Mesenchymal stem cell (in vitro differentiated cells and primary cell): ENCODE measurements around the gene KAT14.

Source experiments
- DNase-seq: peaks from one replicate; pipeline ENCODE4 v3.0.0-alpha.2; 2013
- H2AFZ ChIP-seq: one replicate; pipeline ENCODE4 v1.6.1; 2013; ENCODE audit warnings: low read depth, mild to moderate bottlenecking, control low read depth, inconsistent platforms, low read length, moderate library complexity
- H2AK5ac ChIP-seq: 2 replicates; pipeline ENCODE4 v1.6.1; 2013; ENCODE audit warnings: low read length, moderate library complexity, mild to moderate bottlenecking, inconsistent platforms; ENCODE audit not compliant: severe bottlenecking
- H2BK120ac ChIP-seq: one replicate; pipeline ENCODE4 v1.6.1; 2013; ENCODE audit warnings: low read depth, mild to moderate bottlenecking, inconsistent platforms, low read length, moderate library complexity
- H2BK12ac ChIP-seq, 2 experiments: one replicate each; pipeline ENCODE4 v1.6.1; 2013; ENCODE audit warnings: inconsistent platforms in 2 of 2, low read length in 2 of 2, mild to moderate bottlenecking in 2 of 2, moderate library complexity in 2 of 2, control low read depth in 1 of 2
- H2BK15ac ChIP-seq: one replicate; pipeline ENCODE4 v1.6.1; 2013; ENCODE audit warnings: mild to moderate bottlenecking, low read depth, inconsistent platforms; ENCODE audit not compliant: poor library complexity, severe bottlenecking
- H2BK5ac ChIP-seq: 2 replicates; pipeline ENCODE4 v1.6.1; 2013; ENCODE audit warnings: low read depth, mild to moderate bottlenecking, low read length, control low read depth, inconsistent platforms; ENCODE audit not compliant: poor library complexity, severe bottlenecking
- H3K14ac ChIP-seq, 2 experiments: one replicate each; pipeline ENCODE4 v1.6.1; 2013; ENCODE audit warnings: inconsistent platforms in 2 of 2, low read length in 2 of 2, control low read depth in 1 of 2, mild to moderate bottlenecking in 1 of 2, moderate library complexity in 1 of 2
- H3K18ac ChIP-seq, 2 experiments: one replicate each; pipeline ENCODE4 v1.6.1; 2013; ENCODE audit warnings: inconsistent platforms in 2 of 2, low read length in 2 of 2, control low read depth in 1 of 2, low read depth in 1 of 2, mild to moderate bottlenecking in 1 of 2
- H3K23ac ChIP-seq, 2 experiments: one replicate each; pipeline ENCODE4 v1.6.1; 2013; ENCODE audit warnings: inconsistent platforms in 2 of 2, low read length in 2 of 2, mild to moderate bottlenecking in 2 of 2, moderate library complexity in 2 of 2, control low read depth in 1 of 2
- H3K27ac ChIP-seq: 2 replicates; pipeline ENCODE4 v1.5.1; 2013; ENCODE audit warnings: mild to moderate bottlenecking, moderate library complexity, low read length, control low read depth, inconsistent platforms; ENCODE audit not compliant: poor library complexity, severe bottlenecking
- H3K27me3 ChIP-seq, 2 experiments: 2 replicates each; pipeline versions ENCODE4 v1.6.1 to v1.7.0; 2013; ENCODE audit warnings: low read length in 2 of 2, mild to moderate bottlenecking in 2 of 2, moderate library complexity in 2 of 2, control low read depth in 1 of 2, inconsistent platforms in 1 of 2; ENCODE audit not compliant: control insufficient read depth in 1 of 2, insufficient read depth in 1 of 2
- H3K36me3 ChIP-seq, 2 experiments: 2 replicates each; pipeline versions ENCODE4 v1.6.1 to v1.7.0; 2013; ENCODE audit warnings: low read length in 2 of 2, control low read depth in 1 of 2, inconsistent platforms in 1 of 2, low read depth in 1 of 2, mild to moderate bottlenecking in 1 of 2; ENCODE audit not compliant: insufficient read depth in 2 of 2, control insufficient read depth in 1 of 2
- H3K4ac ChIP-seq, 2 experiments: one replicate each; pipeline ENCODE4 v1.6.1; 2013; ENCODE audit warnings: inconsistent platforms in 2 of 2, low read length in 2 of 2, mild to moderate bottlenecking in 2 of 2, moderate library complexity in 2 of 2, control low read depth in 1 of 2, low read depth in 1 of 2
- H3K4me1 ChIP-seq: 2 replicates; pipeline ENCODE4 v1.6.1; 2013; ENCODE audit warnings: low read depth, low read length, control low read depth; ENCODE audit not compliant: control insufficient read depth, insufficient read depth
- H3K4me2 ChIP-seq: 2 replicates; pipeline ENCODE4 v1.6.1; 2013; ENCODE audit warnings: low read length, mild to moderate bottlenecking, inconsistent platforms; ENCODE audit not compliant: poor library complexity, severe bottlenecking
- H3K4me3 ChIP-seq, 2 experiments: 2 replicates each; pipeline versions ENCODE4 v1.5.1 to v1.7.0; 2013; ENCODE audit warnings: low read length in 2 of 2, mild to moderate bottlenecking in 2 of 2, control low read depth in 1 of 2, low read depth in 1 of 2; ENCODE audit not compliant: insufficient read depth in 1 of 2
- H3K79me1 ChIP-seq: replicated peaks from 2 replicates; pipeline ENCODE4 v1.6.1; 2013; ENCODE audit warnings: mild to moderate bottlenecking, control low read depth, low read length, inconsistent platforms; ENCODE audit not compliant: poor library complexity, severe bottlenecking
- H3K9ac ChIP-seq: 2 replicates; pipeline ENCODE4 v1.7.0; 2013; ENCODE audit warnings: mild to moderate bottlenecking, low read length, moderate library complexity
- H3K9me3 ChIP-seq: 2 replicates; pipeline ENCODE4 v1.7.0; 2013; ENCODE audit warnings: mild to moderate bottlenecking, low read length; ENCODE audit not compliant: control insufficient read depth
- H4K8ac ChIP-seq: one replicate; pipeline ENCODE4 v1.6.1; 2013; ENCODE audit warnings: inconsistent platforms, mild to moderate bottlenecking, low read length, moderate library complexity
- H4K91ac ChIP-seq: one replicate; pipeline ENCODE4 v1.6.1; 2013; ENCODE audit warnings: mild to moderate bottlenecking, low read length, inconsistent platforms
- WGBS: methylation state at CpG from one replicate; pipeline ENCODE4 v1.1.7; 2013; ENCODE audit warnings: mixed read lengths; 5-methylcytosine and 5-hydroxymethylcytosine counted together

Gene KAT14

GRCh38 chr20:18187020-18187419 is 49.4 kb downstream of the KAT14 start:
- H3K4ac ChIP-seq, result no peak overlapping the region
- no peaks in the 10 kb centered on the region for H3K79me1 ChIP-seq
- peak; percentile 9 for DNase-seq
- H3K9me3 ChIP-seq, result no peaks in the 10 kb centered on the region
- H2BK120ac ChIP-seq, result no peak overlapping the region
- H2AK5ac ChIP-seq, result no peak overlapping the region
- H3K27me3 ChIP-seq, result no peaks in the 10 kb centered on the region
- no peak overlapping the region for H2BK12ac ChIP-seq
- H3K18ac ChIP-seq, result no peak overlapping the region
- H2AFZ ChIP-seq, result no peak overlapping the region
- no peak overlapping the region for H3K4me2 ChIP-seq
- no peak overlapping the region for H3K9ac ChIP-seq
- no peak overlapping the region for H2BK15ac ChIP-seq
- H4K91ac ChIP-seq, result no peak overlapping the region
- H4K8ac ChIP-seq, result no peak overlapping the region
- WGBS, result over 99% methylated on average over 5 of the region's 5 CpGs
- peaks cover 2% of the 10 kb centered on the region for H3K4me1 ChIP-seq
- H3K4me3 ChIP-seq, result no peak overlapping the region
- H3K23ac ChIP-seq, result no peak overlapping the region
- no peak overlapping the region for H3K27ac ChIP-seq
- H3K14ac ChIP-seq, result no peak overlapping the region
- H3K36me3 ChIP-seq, result peaks cover 25 to 77% of the 10 kb centered on the region in 2 experiments
- H2BK5ac ChIP-seq, result no peak overlapping the region

GRCh38 chr20:18188434-18188833 is 50.8 kb downstream of the KAT14 start:
- Histone ChIP-seq H2BK15ac (no peak overlapping the region), H3K27me3 (no peaks in the 10 kb centered on the region), H3K4me1 (peaks cover 2% of the 10 kb centered on the region), H2BK5ac (no peak overlapping the region), H2AFZ (no peak overlapping the region), H3K4ac (no peak overlapping the region), H4K8ac (no peak overlapping the region), H3K4me2 (no peak overlapping the region), H2BK12ac (no peak overlapping the region), H3K23ac (no peak overlapping the region), H3K14ac (no peak overlapping the region), H2BK120ac (no peak overlapping the region), H3K9ac (no peak overlapping the region), H3K9me3 (no peaks in the 10 kb centered on the region), H3K36me3 (peaks cover 21 to 68% of the 10 kb centered on the region in 2 experiments), H3K4me3 (no peak overlapping the region), H3K27ac (no peak overlapping the region), H2AK5ac (no peak overlapping the region), H4K91ac (no peak overlapping the region), H3K18ac (no peak overlapping the region), H3K79me1 (no peaks in the 10 kb centered on the region)
- DNase-seq, result no peak
- WGBS, result 88% methylated on average over 3 of the region's 3 CpGs

GRCh38 chr20:18190338-18191233 is 52.9 kb downstream of the KAT14 start:
- WGBS, result 86% methylated on average over 2 of the region's 3 CpGs

GRCh38 chr20:18191306-18191705 is 53.6 kb downstream of the KAT14 start:
- H3K9ac ChIP-seq, result no peak overlapping the region
- H2AFZ ChIP-seq, result no peak overlapping the region
- no peak overlapping the region for H2BK5ac ChIP-seq
- no peak overlapping the region for H3K4me2 ChIP-seq
- no peak overlapping the region for H3K18ac ChIP-seq
- H3K23ac ChIP-seq, result no peak overlapping the region
- peak overlapping the region in 1 of 2 experiments; percentile 15 for H3K14ac ChIP-seq
- H3K27ac ChIP-seq, result no peak overlapping the region
- H2BK120ac ChIP-seq, result no peak overlapping the region
- WGBS, result 100% methylated on average over 1 of the region's 1 CpG
- no peak overlapping the region for H3K4ac ChIP-seq
- H3K27me3 ChIP-seq, result no peaks in the 10 kb centered on the region
- H2BK12ac ChIP-seq, result no peak overlapping the region
- no peak overlapping the region for H4K8ac ChIP-seq
- DNase-seq, result no peak
- no peaks in the 10 kb centered on the region for H3K79me1 ChIP-seq
- no peak overlapping the region for H2AK5ac ChIP-seq
- no peaks in the 10 kb centered on the region for H3K9me3 ChIP-seq
- H2BK15ac ChIP-seq, result no peak overlapping the region
- H4K91ac ChIP-seq, result no peak overlapping the region
- no peak overlapping the region for H3K4me3 ChIP-seq
- H3K4me1 ChIP-seq, result peaks cover 2% of the 10 kb centered on the region
- H3K36me3 ChIP-seq, result peaks cover 14 to 39% of the 10 kb centered on the region in 2 experiments

More at GRCh38 chr20:18190338-18191233, 52.9 kb downstream of the KAT14 start:
- no peak overlapping the region for H2AFZ ChIP-seq
- no peak overlapping the region for H3K18ac ChIP-seq
- H3K79me1 ChIP-seq, result no peaks in the 10 kb centered on the region
- H3K9me3 ChIP-seq, result no peaks in the 10 kb centered on the region
- H3K4me2 ChIP-seq, result no peak overlapping the region
- no peak overlapping the region for H2BK5ac ChIP-seq
- H3K27me3 ChIP-seq, result no peaks in the 10 kb centered on the region
- H2AK5ac ChIP-seq, result no peak overlapping the region
- no peak overlapping the region for H3K4ac ChIP-seq
- peaks cover 2% of the 10 kb centered on the region for H3K4me1 ChIP-seq
- no peak overlapping the region for H3K27ac ChIP-seq
- H3K14ac ChIP-seq, result peak overlapping the region in 1 of 2 experiments; percentile 41
- DNase-seq, result no peak
- H4K91ac ChIP-seq, result no peak overlapping the region
- H3K23ac ChIP-seq, result no peak overlapping the region
- H3K9ac ChIP-seq, result no peak overlapping the region
- H3K4me3 ChIP-seq, result no peak overlapping the region
- H2BK12ac ChIP-seq, result no peak overlapping the region
- H2BK120ac ChIP-seq, result no peak overlapping the region
- H4K8ac ChIP-seq, result no peak overlapping the region
- H2BK15ac ChIP-seq, result no peak overlapping the region
- H3K36me3 ChIP-seq, result peaks cover 18 to 46% of the 10 kb centered on the region in 2 experiments
